RWPE1 (cell line): Measurements from ENCODE around the gene ATXN1.
"Not testable (repeated sequence)": the region's sequence is repeated elsewhere in the genome, so short reads cannot be mapped to it uniquely, and the experiment has no call there.

Experiments
- CTCF ChIA-PET: fragments of 350-600 bp; sonication (Branson Sonifier 250); formaldehyde crosslinking; extraction: SDS; loops from one replicate; lab custom pipeline; 2021; lab: Yijun Ruan, JAX
- POLR2A ChIA-PET: fragments of 400-600 bp; formaldehyde crosslinking; extraction: SDS; loops from one replicate; lab custom pipeline; 2020; ENCODE audit warnings: antibody characterized with exemption; ENCODE audit not compliant: low non-redundant PET; lab: Yijun Ruan, JAX
- DNase-seq: peaks from one replicate; pipeline ENCODE4 v3.0.0; 2012; ENCODE audit warnings: low spot score
- H3K27ac ChIP-seq: fragments of 450-650 bp; 2 replicates; pipeline ENCODE4 v1.5.1; 2017
- CTCF ChIP-seq: fragments of 450-650 bp; conservative IDR thresholded peaks from 2 replicates; pipeline ENCODE4 v1.5.1; 2017; ENCODE audit warnings: low read depth, mild to moderate bottlenecking

Gene ATXN1

DNA sequence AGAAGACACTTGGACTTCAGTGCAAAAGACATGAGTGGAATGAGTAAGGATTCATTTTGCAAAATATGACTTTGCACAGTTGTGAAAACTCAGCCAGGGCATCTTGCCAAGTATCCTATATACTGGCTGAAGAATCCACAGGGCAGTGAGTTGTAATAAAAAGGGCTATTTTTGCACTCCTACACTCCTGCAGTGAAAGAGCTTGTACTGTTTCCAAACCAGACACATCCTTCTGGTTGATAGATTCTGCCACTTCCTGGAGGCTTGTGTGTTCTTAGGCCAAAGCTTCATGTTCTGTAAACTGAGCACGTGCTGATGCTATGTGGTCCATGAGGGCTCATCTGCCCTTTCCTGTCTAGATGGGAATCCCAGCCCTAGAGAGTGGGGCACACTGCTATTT, 488.0 kb downstream of the ATXN1 start:
- DNase-seq: no peak
- POLR2A ChIA-PET: no interaction called here
- no peak overlapping the region for H3K27ac ChIP-seq
- no peak for TF ChIP-seq CTCF
- CTCF ChIA-PET: no interaction called here

GRCh38 chr6:16272201-16272600, 489.1 kb downstream of the ATXN1 start:
- no peak for DNase-seq
- POLR2A ChIA-PET: no interaction called here
- no peak for TF ChIP-seq CTCF
- no peak overlapping the region for H3K27ac ChIP-seq
- CTCF ChIA-PET: no interaction called here

DNA sequence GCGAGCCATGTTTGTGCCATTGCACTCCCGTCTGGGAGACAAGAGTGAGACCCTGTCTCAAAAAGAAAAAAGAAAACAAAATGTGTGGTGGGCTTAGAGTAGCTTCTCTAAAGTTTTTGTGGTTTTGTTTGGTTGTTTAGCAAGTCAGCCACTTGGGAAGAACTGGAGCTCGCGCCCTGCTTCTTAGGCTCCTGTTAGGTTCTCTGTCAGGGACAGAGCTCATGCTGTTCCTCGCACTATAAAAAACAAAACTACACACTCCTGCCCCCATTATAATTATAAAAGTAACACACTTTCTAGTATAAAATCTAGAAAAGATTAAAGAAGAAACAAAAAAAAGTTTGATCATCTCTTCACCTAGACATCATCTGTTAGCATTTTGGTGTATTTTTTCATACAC, 489.8 kb downstream of the ATXN1 start:
- no peak for DNase-seq
- CTCF ChIA-PET: interaction anchor here (0.6 kb wide), 1 partner anchor 147 kb away, joined by 5 read pairs; no protein-coding TSS in a partner anchor
- no peak for TF ChIP-seq CTCF
- POLR2A ChIA-PET: no interaction called here
- H3K27ac ChIP-seq: no peak overlapping the region

- H3K27ac ChIP-seq: no peak overlapping the region
- ChIA-PET POLR2A (no interaction called here), CTCF (no interaction called here)
- DNase-seq: no peak
- no peak for TF ChIP-seq CTCF
Observed at GRCh38 chr6:16270178-16270794, 491.0 kb downstream of the ATXN1 start.

DNA sequence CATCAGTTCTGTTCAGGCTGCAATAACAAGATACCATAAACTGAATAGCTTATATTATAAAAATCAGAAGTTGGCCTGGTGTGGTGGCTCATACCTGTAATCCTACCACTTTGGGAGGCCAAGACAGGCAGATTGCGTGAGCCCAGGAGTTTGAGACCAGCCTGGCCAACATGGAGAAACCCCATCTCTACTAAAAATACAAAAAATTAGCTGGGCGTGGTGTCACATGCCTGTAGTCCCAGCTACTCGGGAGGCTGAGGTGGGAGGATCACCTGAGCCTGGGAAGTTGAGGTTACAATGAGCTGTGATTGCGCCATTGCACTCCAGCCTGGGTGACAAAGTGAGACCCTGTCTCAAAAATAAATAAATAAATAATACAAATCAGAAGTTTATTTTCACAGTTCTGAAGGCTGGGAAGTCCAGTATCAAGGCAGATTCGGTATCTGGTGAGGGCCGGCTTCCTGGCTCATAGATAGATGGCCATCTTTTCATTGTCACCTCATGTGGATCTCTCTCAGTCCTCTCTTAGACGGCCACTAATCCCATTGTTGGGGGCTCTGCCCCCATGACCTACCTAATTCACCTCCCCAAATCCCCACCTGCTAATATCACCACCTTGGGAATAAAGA, 491.7 kb downstream of the ATXN1 start:
- POLR2A ChIA-PET, DNase-seq, CTCF ChIA-PET, H3K27ac ChIP-seq: not testable (repeated sequence)

GRCh38 chr6:16267428-16268263, 493.6 kb downstream of the ATXN1 start:
- CTCF ChIA-PET: no interaction called here
- POLR2A ChIA-PET: interaction anchor here (0.6 kb wide), 1 partner anchor 11 kb away, joined by 8 read pairs; no protein-coding TSS in a partner anchor

More at GRCh38 chr6:16267428-16268263, 493.6 kb downstream of the ATXN1 start:
- no peak for TF ChIP-seq CTCF
- no peak overlapping the region for H3K27ac ChIP-seq
- DNase-seq: no peak
